ENCODE data around the gene SGCG.

GRCh38 chr13:23321535-23322241 lies 140.9 kb downstream of the SGCG start:
- no peak for TF ChIP-seq CTCF (IDR thresholded peaks at IDR 0.05; ENCODE audit: low read length)
- TF ChIP-seq EZH2 (IDR thresholded peaks at IDR 0.05; ENCODE audit: borderline replicate concordance, low read length), result no peak
